Cardiac fibroblast (primary cell): ENCODE data around the gene LETM1.

ENCODE experiments used
- DNase-seq, 2 donors: peaks; one replicate each; pipeline versions ENCODE4 v3.0.0 to v3.0.0-alpha.2; 2010; ENCODE audit warnings: low read depth in 2 of 2
- H3K4me3 ChIP-seq, 2 donors: replicated peaks in 1 of 2; 1 replicate in 1 of 2; 2 replicates in 1 of 2; pipeline ENCODE4 v1.5.1; 2011; ENCODE audit warnings: low read depth in 2 of 2, low read length in 2 of 2, mild to moderate bottlenecking in 2 of 2, moderate library complexity in 1 of 2
- CTCF ChIP-seq: IDR thresholded peaks from one replicate; pipeline ENCODE4 v1.5.1; 2011; ENCODE audit warnings: low read depth, mild to moderate bottlenecking, low read length, inconsistent platforms

Gene LETM1

GRCh38 chr4:1821679-1822567 is 34.0 kb downstream of the LETM1 start:
- no peak overlapping the region for H3K4me3 ChIP-seq
- DNase-seq = no peak
- TF ChIP-seq CTCF = no peak

GRCh38 chr4:1819816-1820215 is 36.1 kb downstream of the LETM1 start:
- TF ChIP-seq CTCF = no peak
- H3K4me3 ChIP-seq = no peak overlapping the region
- DNase-seq = no peak

GRCh38 chr4:1819284-1819683 is 36.7 kb downstream of the LETM1 start:
- H3K4me3 ChIP-seq = no peak overlapping the region
- no peak for TF ChIP-seq CTCF
- DNase-seq = peak in 1 of 2 donors; percentile 19

GRCh38 chr4:1815997-1816860 is 39.7 kb downstream of the LETM1 start:
- DNase-seq = no peak
- no peak overlapping the region for H3K4me3 ChIP-seq
- no peak for TF ChIP-seq CTCF

- no peak for TF ChIP-seq CTCF
- DNase-seq = no peak
These were observed 40.6 kb downstream of the LETM1 start for GRCh38 chr4:1815096-1815996.

GRCh38 chr4:1814453-1814852 is 41.5 kb downstream of the LETM1 start:
- no peak overlapping the region for H3K4me3 ChIP-seq
- DNase-seq = no peak
- TF ChIP-seq CTCF = no peak

More at GRCh38 chr4:1815096-1815996, 40.6 kb downstream of the LETM1 start:
- no peak overlapping the region for H3K4me3 ChIP-seq
